DND-41 (cell line): Measurements from ENCODE around the gene DNAH12.

Experiments
- ATAC-seq: fragments of 200-7000 bp; cut with Tn5 transposase; 3 replicates; pipeline ENCODE4 v1.9.1; 2021; ENCODE audit warnings: low read depth; ENCODE audit not compliant: insufficient read depth
- DNase-seq: peaks from one replicate; pipeline ENCODE4 v3.0.0-alpha.2; 2020
- H2AFZ ChIP-seq: 2 replicates; pipeline ENCODE4 v1.6.0; 2012; ENCODE audit warnings: low read depth, low read length
- H3K27ac ChIP-seq: 2 replicates; pipeline ENCODE4 v1.5.1; 2012; ENCODE audit warnings: low read length, inconsistent platforms
- H3K27me3 ChIP-seq: fragments of 200-600 bp; sonication (generic); 2 replicates; pipeline ENCODE4 v1.6.0; 2012; ENCODE audit warnings: low read length, mild to moderate bottlenecking, inconsistent platforms; ENCODE audit not compliant: insufficient read depth, poor library complexity
- H3K36me3 ChIP-seq: 2 replicates; pipeline ENCODE4 v1.5.1; 2012; ENCODE audit warnings: low read length, inconsistent platforms; ENCODE audit not compliant: insufficient read depth
- H3K4me1 ChIP-seq: 2 replicates; pipeline ENCODE4 v1.5.1; 2012; ENCODE audit warnings: mild to moderate bottlenecking, low read length; ENCODE audit not compliant: insufficient read depth
- H3K4me2 ChIP-seq: 2 replicates; pipeline ENCODE4 v1.6.0; 2012; ENCODE audit warnings: mild to moderate bottlenecking, moderate library complexity, low read length, inconsistent platforms; ENCODE audit not compliant: insufficient read depth
- H3K4me3 ChIP-seq, 2 experiments: fragments of 200-600 bp in 1 of 2; shearing (Covaris generic) in 1 of 2; 2 replicates each; pipeline ENCODE4 v1.5.1; 2012 to 2016; ENCODE audit warnings: inconsistent platforms in 2 of 2, low read length in 2 of 2, mild to moderate bottlenecking in 2 of 2, low read depth in 1 of 2, moderate library complexity in 1 of 2
- H3K79me2 ChIP-seq: 2 replicates; pipeline ENCODE4 v1.6.0; 2012; ENCODE audit warnings: low read length, inconsistent platforms; ENCODE audit not compliant: insufficient read depth
- H3K9ac ChIP-seq: 2 replicates; pipeline ENCODE4 v1.6.0; 2012; ENCODE audit warnings: low read depth, mild to moderate bottlenecking, inconsistent platforms, low read length, moderate library complexity
- H3K9me3 ChIP-seq: 2 replicates; pipeline ENCODE4 v1.5.1; 2012; ENCODE audit warnings: low read length, moderate library complexity, mild to moderate bottlenecking, inconsistent platforms; ENCODE audit not compliant: insufficient read depth, severe bottlenecking
- H4K20me1 ChIP-seq: 2 replicates; pipeline ENCODE4 v1.6.0; 2012; ENCODE audit warnings: low read length; ENCODE audit not compliant: insufficient read depth
- CTCF ChIP-seq: IDR thresholded peaks from 2 replicates; pipeline ENCODE4 v1.5.1; 2012; ENCODE audit warnings: borderline replicate concordance, low read length, moderate library complexity, mild to moderate bottlenecking; ENCODE audit not compliant: poor library complexity, severe bottlenecking; ENCODE audit errors: extremely low read depth
- EZH2 ChIP-seq: IDR thresholded peaks from 3 replicates; pipeline ENCODE4 v1.6.1; 2012; ENCODE audit warnings: borderline replicate concordance, low read depth, mild to moderate bottlenecking, moderate library complexity, low read length, inconsistent platforms; ENCODE audit not compliant: severe bottlenecking

DNAH12 gene

GRCh38 chr3:57420001-57420400, 124.1 kb downstream of the DNAH12 start:
- Histone ChIP-seq H3K27ac (no peak overlapping the region), H3K4me1 (no peaks in the 10 kb centered on the region), H3K9me3 (no peaks in the 10 kb centered on the region), H2AFZ (no peak overlapping the region), H3K9ac (no peak overlapping the region), H3K79me2 (no peaks in the 10 kb centered on the region), H4K20me1 (no peaks in the 10 kb centered on the region), H3K4me2 (no peak overlapping the region), H3K27me3 (peaks cover 5% of the 10 kb centered on the region), H3K36me3 (no peaks in the 10 kb centered on the region), H3K4me3 (no peak overlapping the region)
- TF ChIP-seq CTCF (no peak), EZH2 (no peak)
- DNase-seq (no peak), ATAC-seq (no peak)

- no peaks in the 10 kb centered on the region for H3K4me1 ChIP-seq
- H4K20me1 ChIP-seq = no peaks in the 10 kb centered on the region
- H3K9me3 ChIP-seq = no peaks in the 10 kb centered on the region
- H3K79me2 ChIP-seq = no peaks in the 10 kb centered on the region
- peaks cover 11% of the 10 kb centered on the region for H3K27me3 ChIP-seq
- TF ChIP-seq CTCF (no peak), EZH2 (no peak)
- no peak overlapping the region for H3K27ac ChIP-seq
- no peaks in the 10 kb centered on the region for H3K36me3 ChIP-seq
- H3K4me3 ChIP-seq = no peak overlapping the region
- DNase-seq (no peak), ATAC-seq (no peak)
- H3K4me2 ChIP-seq = no peak overlapping the region
- H2AFZ ChIP-seq = no peak overlapping the region
- no peak overlapping the region for H3K9ac ChIP-seq
Observed at GRCh38 chr3:57411715-57412114, 132.4 kb downstream of the DNAH12 start.

GRCh38 chr3:57409471-57409870, 134.7 kb downstream of the DNAH12 start:
- H3K27ac ChIP-seq = no peak overlapping the region
- DNase-seq = no peak
- H3K27me3 ChIP-seq = peaks cover 17% of the 10 kb centered on the region
- H4K20me1 ChIP-seq = no peaks in the 10 kb centered on the region
- no peaks in the 10 kb centered on the region for H3K4me1 ChIP-seq
- ATAC-seq = no peak
- no peaks in the 10 kb centered on the region for H3K79me2 ChIP-seq
- no peak overlapping the region for H2AFZ ChIP-seq
- no peak overlapping the region for H3K4me2 ChIP-seq
- no peak overlapping the region for H3K4me3 ChIP-seq
- H3K9ac ChIP-seq = no peak overlapping the region
- H3K9me3 ChIP-seq = no peaks in the 10 kb centered on the region
- H3K36me3 ChIP-seq = no peaks in the 10 kb centered on the region
- TF ChIP-seq CTCF = no peak

GRCh38 chr3:57402675-57403074, 141.5 kb downstream of the DNAH12 start:
- TF ChIP-seq EZH2 = no peak
- TF ChIP-seq CTCF = no peak
- Histone ChIP-seq H3K27me3 (peaks cover 27% of the 10 kb centered on the region), H3K36me3 (no peaks in the 10 kb centered on the region), H3K79me2 (no peaks in the 10 kb centered on the region), H3K9me3 (no peaks in the 10 kb centered on the region), H2AFZ (no peak overlapping the region), H3K4me1 (peaks cover 4% of the 10 kb centered on the region), H3K4me3 (no peak overlapping the region), H3K27ac (no peak overlapping the region), H3K9ac (no peak overlapping the region), H3K4me2 (no peak overlapping the region), H4K20me1 (no peaks in the 10 kb centered on the region)
- DNase-seq = no peak
- no peak for ATAC-seq
